ENCODE data around the gene ZC3H7B.

ZC3H7B gene

GRCh38 chr22:41332217-41332939 is 31.1 kb downstream of the ZC3H7B start:
- no peak for DNase-seq (ENCODE audit: low read depth in 3 of 3)

- DNase-seq (ENCODE audit: low read depth in 3 of 3) = no peak
Measured at GRCh38 chr22:41333806-41334205, 32.5 kb downstream of the ZC3H7B start.

- no peak for DNase-seq (ENCODE audit: low read depth in 3 of 3)
Measured at GRCh38 chr22:41334215-41334614, 32.9 kb downstream of the ZC3H7B start.

- DNase-seq (ENCODE audit: low read depth in 3 of 3) = no peak
Measured at GRCh38 chr22:41334951-41335635, 33.8 kb downstream of the ZC3H7B start.

GRCh38 chr22:41338614-41339212 is 37.4 kb downstream of the ZC3H7B start:
- DNase-seq (ENCODE audit: low read depth in 3 of 3) = no peak

GRCh38 chr22:41339823-41340222 is 38.5 kb downstream of the ZC3H7B start:
- no peak for DNase-seq (ENCODE audit: low read depth in 3 of 3)

- DNase-seq (ENCODE audit: low read depth in 3 of 3) = no peak
Measured at GRCh38 chr22:41340357-41340756, 39.0 kb downstream of the ZC3H7B start.

GRCh38 chr22:41341012-41341411 is 39.7 kb downstream of the ZC3H7B start:
- no peak for DNase-seq (ENCODE audit: low read depth in 3 of 3)

- DNase-seq (ENCODE audit: low read depth in 3 of 3) = no peak
Measured at GRCh38 chr22:41341990-41342389, 40.7 kb downstream of the ZC3H7B start.

GRCh38 chr22:41343300-41343699 is 42.0 kb downstream of the ZC3H7B start:
- no peak for DNase-seq (ENCODE audit: low read depth in 3 of 3)

GRCh38 chr22:41343717-41344116 is 42.4 kb downstream of the ZC3H7B start:
- no peak for DNase-seq (ENCODE audit: low read depth in 3 of 3)

GRCh38 chr22:41344189-41344788 is 43.0 kb downstream of the ZC3H7B start:
- no peak for DNase-seq (ENCODE audit: low read depth in 3 of 3)

- no peak for DNase-seq (ENCODE audit: low read depth in 3 of 3)
Measured at GRCh38 chr22:41345807-41346335, 44.5 kb downstream of the ZC3H7B start.

- no peak for DNase-seq (ENCODE audit: low read depth in 3 of 3)
Measured at GRCh38 chr22:41347066-41347859, 45.9 kb downstream of the ZC3H7B start.

- DNase-seq (ENCODE audit: low read depth in 3 of 3) = no peak
Measured at GRCh38 chr22:41348964-41349484, 47.7 kb downstream of the ZC3H7B start.

- no peak for DNase-seq (ENCODE audit: low read depth in 3 of 3)
Measured at GRCh38 chr22:41350087-41350486, 48.8 kb downstream of the ZC3H7B start.

GRCh38 chr22:41351011-41351410 is 49.7 kb downstream of the ZC3H7B start:
- DNase-seq (ENCODE audit: low read depth in 3 of 3) = no peak

- DNase-seq (ENCODE audit: low read depth in 3 of 3) = no peak
Measured at GRCh38 chr22:41352058-41352457, 50.7 kb downstream of the ZC3H7B start.

GRCh38 chr22:41353862-41354575 is 52.7 kb downstream of the ZC3H7B start:
- DNase-seq (ENCODE audit: low read depth in 3 of 3) = no peak

- no peak for DNase-seq (ENCODE audit: low read depth in 3 of 3)
Measured at GRCh38 chr22:41354979-41355378, 53.7 kb downstream of the ZC3H7B start.

- DNase-seq (ENCODE audit: low read depth in 3 of 3) = no peak
Measured at GRCh38 chr22:41355895-41356294, 54.6 kb downstream of the ZC3H7B start.
